CD4-positive, alpha-beta memory T cell (primary cell): ENCODE data around the gene CSNK1G3. TPM values are rescaled to one million over a fixed set of nuclear protein-coding genes. Genes with fewer than 3 reads are reported as not detected.

Experiments
- CTCF ChIA-PET: fragments of 350-600 bp; sonication (Branson Sonifier 250); formaldehyde crosslinking; loops from one replicate; lab custom pipeline; 2021; ENCODE audit warnings: inconsistent platforms; ENCODE audit not compliant: partially characterized antibody; lab: Charles Lee
- POLR2A ChIA-PET: fragments of 350-600 bp; sonication (Branson Sonifier 250); formaldehyde crosslinking; loops from one replicate; lab custom pipeline; 2021; ENCODE audit not compliant: partially characterized antibody; lab: Charles Lee
- DNase-seq, 5 donors: peaks; one replicate each; pipeline versions ENCODE4 v3.0.0 to v3.0.0-alpha.2; 2020 to 2022; ENCODE audit warnings: mixed read lengths in 1 of 5
- H3K27ac ChIP-seq: one replicate; pipeline ENCODE4 v1.7.0; 2013; ENCODE audit warnings: low read depth, low read length
- H3K27me3 ChIP-seq: 2 replicates; pipeline ENCODE4 v1.7.0; 2013; ENCODE audit warnings: mild to moderate bottlenecking, low read length, moderate library complexity; ENCODE audit not compliant: insufficient read depth
- H3K36me3 ChIP-seq: 2 replicates; pipeline ENCODE4 v1.7.0; 2013; ENCODE audit warnings: mild to moderate bottlenecking, low read length, moderate library complexity; ENCODE audit not compliant: insufficient read depth
- H3K4me1 ChIP-seq: 2 replicates; pipeline ENCODE4 v1.7.0; 2013; ENCODE audit warnings: mild to moderate bottlenecking, low read length, moderate library complexity; ENCODE audit not compliant: insufficient read depth
- H3K4me3 ChIP-seq, 2 donors: one replicate each; pipeline ENCODE4 v1.7.0; 2013; ENCODE audit warnings: low read length in 2 of 2, mild to moderate bottlenecking in 1 of 2
- H3K9me3 ChIP-seq, 2 donors: one replicate each; pipeline ENCODE4 v1.7.0; 2013; ENCODE audit warnings: low read length in 2 of 2, control low read depth in 1 of 2; ENCODE audit not compliant: control insufficient read depth in 1 of 2
- H3K27ac Mint-ChIP-seq, 7 donors: one replicate each; pipeline ENCODE4 v1.8.0; 2020 to 2021; ENCODE audit warnings: mixed read lengths in 7 of 7, mild to moderate bottlenecking in 6 of 7, inconsistent platforms in 3 of 7, moderate library complexity in 3 of 7
- H3K27me3 Mint-ChIP-seq, 2 donors: one replicate each; pipeline ENCODE4 v1.8.0; 2020 to 2021; ENCODE audit warnings: mixed read lengths in 2 of 2
- H3K36me3 Mint-ChIP-seq, 2 donors: one replicate each; pipeline ENCODE4 v1.8.0; 2020 to 2021; ENCODE audit warnings: mixed read lengths in 2 of 2, inconsistent platforms in 1 of 2, mild to moderate bottlenecking in 1 of 2
- H3K4me1 Mint-ChIP-seq, 4 donors: one replicate each; pipeline ENCODE4 v1.8.0; 2020 to 2021; ENCODE audit warnings: mixed read lengths in 4 of 4, mild to moderate bottlenecking in 1 of 4
- H3K4me3 Mint-ChIP-seq, 8 donors: one replicate each; pipeline ENCODE4 v1.8.0; 2020 to 2021; ENCODE audit warnings: mixed read lengths in 8 of 8, mild to moderate bottlenecking in 7 of 8, moderate library complexity in 6 of 8, inconsistent platforms in 3 of 8
- H3K9me3 Mint-ChIP-seq, 8 donors: one replicate each; pipeline ENCODE4 v1.8.0; 2020 to 2021; ENCODE audit warnings: mixed read lengths in 8 of 8, mild to moderate bottlenecking in 5 of 8, inconsistent platforms in 3 of 8, moderate library complexity in 1 of 8
- intact Hi-C: fragments of 100-400 bp; cut with micrococcal nuclease; formaldehyde crosslinking; loops from one replicate; pipeline ENCODE4 v1.15.1; 2023
- polyA plus RNA-seq, 2 donors: library from polyadenylated mRNA; unstranded; fragments of 300-500 nt; fragmentation: Illumina TruSeq; gene quantifications; one replicate each; pipeline ENCODE4 v1.2.3, GENCODE V29; 2021
- total RNA-seq, 2 experiments: library from RNA; stranded (reverse); gene quantifications; one replicate each; pipeline ENCODE4 v1.2.3, GENCODE V29; 2021

CSNK1G3 gene
- total and polyA plus RNA-seq, 4 experiments from 2014 or later: 23.2 to 93.0 (median 56.5) TPM

DNA sequence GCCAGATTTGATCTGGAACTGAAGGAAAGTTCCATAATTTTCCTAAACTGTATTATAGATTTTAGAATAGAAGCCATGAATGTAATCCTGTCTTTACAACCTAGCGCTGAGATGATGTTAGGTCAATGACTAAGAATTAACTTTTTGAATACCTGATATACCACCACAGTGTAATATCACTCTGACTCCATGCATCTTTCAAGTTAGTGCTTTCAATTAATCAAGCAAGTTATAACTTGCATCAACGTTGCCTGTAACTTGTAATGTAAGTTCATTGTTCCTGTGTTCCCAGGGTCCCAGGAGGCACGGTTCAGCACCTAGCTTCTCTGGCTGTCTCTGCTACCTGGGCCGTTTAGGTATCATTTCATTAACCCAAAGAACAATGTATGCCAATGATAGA lies 139.3 kb downstream of the CSNK1G3 start:
- Histone ChIP-seq H3K4me1 (no peaks in the 10 kb centered on the region), H3K27me3 (no peaks in the 10 kb centered on the region), H3K9me3 (no peaks in the 10 kb centered on the region), H3K36me3 (no peaks in the 10 kb centered on the region), H3K27ac (no peak overlapping the region), H3K4me3 (no peak overlapping the region)
- CTCF ChIA-PET: no interaction called here
- intact Hi-C loops: no loop called here
- H3K27me3 Mint-ChIP-seq: peaks cover 10 to 15% of the 10 kb centered on the region in 2 donors
- H3K36me3 Mint-ChIP-seq: no peaks in the 10 kb centered on the region
- no peak for DNase-seq
- H3K4me1 Mint-ChIP-seq: no peaks in the 10 kb centered on the region
- peaks cover 2 to 12% (median 5%) of the 10 kb centered on the region in 8 donors for H3K9me3 Mint-ChIP-seq
- no peak overlapping the region for H3K27ac Mint-ChIP-seq
- POLR2A ChIA-PET: no interaction called here
- H3K4me3 Mint-ChIP-seq: no peak overlapping the region

DNA sequence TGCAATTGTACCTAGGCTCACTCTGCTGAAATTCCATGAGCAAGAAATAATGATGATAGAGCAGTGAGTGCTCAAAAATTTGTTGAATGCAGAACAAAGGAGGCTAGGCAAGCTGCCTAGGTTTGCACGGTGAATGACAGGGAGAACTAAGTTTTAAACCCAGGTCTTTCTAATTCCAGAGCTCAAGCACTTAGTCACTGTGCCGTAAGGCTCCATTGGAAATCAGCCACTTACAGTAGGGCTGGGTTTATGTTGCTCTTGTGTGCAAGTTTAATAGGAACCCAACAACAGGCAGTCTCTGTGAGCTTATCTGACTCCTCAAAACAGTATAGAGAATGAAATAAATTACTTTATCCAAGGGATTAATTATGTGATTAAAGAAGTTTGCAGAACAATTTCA lies 147.0 kb downstream of the CSNK1G3 start:
- Histone ChIP-seq H3K9me3 (no peaks in the 10 kb centered on the region), H3K4me1 (no peaks in the 10 kb centered on the region), H3K4me3 (no peak overlapping the region), H3K36me3 (no peaks in the 10 kb centered on the region), H3K27me3 (no peaks in the 10 kb centered on the region), H3K27ac (no peak overlapping the region)
- no peaks in the 10 kb centered on the region for H3K36me3 Mint-ChIP-seq
- intact Hi-C loops: no loop called here
- no peak overlapping the region for H3K27ac Mint-ChIP-seq
- no peak for DNase-seq
- no peak overlapping the region for H3K4me3 Mint-ChIP-seq
- POLR2A ChIA-PET: no interaction called here
- H3K4me1 Mint-ChIP-seq: no peaks in the 10 kb centered on the region
- CTCF ChIA-PET: interaction anchor here (1.7 kb wide), 1 partner anchor 11 kb away, joined by 5 read pairs; no protein-coding TSS in a partner anchor
- peaks cover 4 to 6% of the 10 kb centered on the region in 2 donors for H3K27me3 Mint-ChIP-seq
- peaks cover 0 to 2% (median 0%) of the 10 kb centered on the region in 8 donors for H3K9me3 Mint-ChIP-seq

DNA sequence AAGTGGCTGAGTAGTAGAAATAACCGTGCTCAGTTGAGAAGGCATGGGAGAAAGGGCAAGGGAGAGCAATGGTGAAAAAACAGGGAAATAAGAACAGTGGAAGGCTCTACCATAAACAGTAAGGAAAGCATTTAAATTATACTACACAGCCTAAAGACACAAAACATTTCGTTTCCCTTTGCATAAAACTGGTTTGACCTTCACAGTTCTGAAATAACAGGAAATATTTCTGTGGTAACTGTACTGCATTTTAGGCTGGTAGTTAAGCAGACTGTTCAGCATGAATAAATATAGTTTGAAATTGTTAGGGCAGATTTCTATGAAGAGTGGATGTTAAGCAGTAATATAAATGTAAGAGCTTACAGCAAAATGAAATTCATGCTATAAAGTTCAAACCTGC lies 147.5 kb downstream of the CSNK1G3 start:
- H3K27ac ChIP-seq: no peak overlapping the region
- H3K36me3 ChIP-seq: no peaks in the 10 kb centered on the region
- Mint-ChIP-seq H3K4me3 (no peak overlapping the region), H3K27me3 (peaks cover 4 to 6% of the 10 kb centered on the region in 2 donors), H3K27ac (no peak overlapping the region), H3K9me3 (peaks cover 0 to 2% (median 0%) of the 10 kb centered on the region in 8 donors), H3K4me1 (no peaks in the 10 kb centered on the region), H3K36me3 (no peaks in the 10 kb centered on the region)
- H3K4me1 ChIP-seq: no peaks in the 10 kb centered on the region
- POLR2A ChIA-PET: no interaction called here
- H3K9me3 ChIP-seq: no peaks in the 10 kb centered on the region
- DNase-seq: no peak
- H3K4me3 ChIP-seq: no peak overlapping the region
- CTCF ChIA-PET: interaction anchor here (1.7 kb wide), 1 partner anchor 11 kb away, joined by 5 read pairs; no protein-coding TSS in a partner anchor
- no peaks in the 10 kb centered on the region for H3K27me3 ChIP-seq
- intact Hi-C loops: no loop called here

DNA sequence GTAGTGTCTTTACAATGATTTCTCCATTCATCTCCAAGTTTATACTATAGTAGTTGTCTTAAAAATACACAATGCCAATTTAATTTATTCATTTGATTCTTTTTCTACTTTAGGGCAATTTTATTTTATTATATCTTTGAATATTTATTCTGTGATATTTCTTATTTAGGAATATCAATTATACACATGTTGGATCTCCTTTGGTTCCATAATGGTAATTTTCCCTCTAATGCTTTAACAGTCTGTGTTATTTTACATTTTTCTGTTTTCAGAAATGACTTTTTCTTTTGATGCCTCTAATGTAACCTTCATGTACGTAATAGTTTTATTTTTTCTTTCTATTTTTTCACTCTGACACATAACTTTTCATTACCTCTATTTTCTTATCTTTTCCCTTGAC lies 153.0 kb downstream of the CSNK1G3 start:
- POLR2A ChIA-PET: no interaction called here
- Mint-ChIP-seq H3K27ac (no peak overlapping the region), H3K9me3 (peaks cover 0 to 11% (median 6%) of the 10 kb centered on the region in 8 donors), H3K4me1 (no peaks in the 10 kb centered on the region), H3K36me3 (no peaks in the 10 kb centered on the region), H3K27me3 (peaks cover 2 to 5% of the 10 kb centered on the region in 2 donors), H3K4me3 (no peak overlapping the region)
- H3K9me3 ChIP-seq: no peaks in the 10 kb centered on the region
- H3K4me3 ChIP-seq: no peak overlapping the region
- CTCF ChIA-PET: no interaction called here
- no peaks in the 10 kb centered on the region for H3K27me3 ChIP-seq
- H3K4me1 ChIP-seq: no peaks in the 10 kb centered on the region
- DNase-seq: no peak
- no peak overlapping the region for H3K27ac ChIP-seq
- no peaks in the 10 kb centered on the region for H3K36me3 ChIP-seq
- intact Hi-C loops: no loop called here

DNA sequence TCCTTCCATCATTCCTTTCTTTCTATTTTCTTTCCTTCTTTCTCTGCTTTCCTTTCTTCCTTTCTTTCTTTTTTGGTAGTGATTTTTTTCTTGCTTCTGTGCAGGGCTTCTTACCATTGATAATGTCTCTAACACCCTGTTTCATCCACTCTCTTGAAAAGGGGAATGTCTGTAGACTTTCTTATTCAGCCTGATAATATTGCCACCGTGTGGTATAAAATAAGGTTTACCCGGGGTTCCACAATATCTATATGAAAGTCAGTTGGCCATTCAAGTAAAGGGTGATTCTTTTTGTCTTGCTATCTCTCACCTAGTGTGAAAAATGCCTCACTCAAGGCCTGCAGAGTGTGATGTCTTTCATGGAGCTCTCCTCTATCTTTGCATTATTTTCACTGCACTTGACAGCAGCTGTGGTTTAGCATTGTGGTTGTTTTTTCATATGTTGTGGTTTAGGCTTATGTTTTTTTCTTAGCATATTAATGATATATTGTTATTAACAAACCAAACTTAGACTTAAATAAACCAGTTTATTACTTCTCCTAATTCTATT lies 153.9 kb downstream of the CSNK1G3 start:
- peaks cover 0 to 11% (median 5%) of the 10 kb centered on the region in 8 donors for H3K9me3 Mint-ChIP-seq
- H3K36me3 ChIP-seq: no peaks in the 10 kb centered on the region
- H3K4me1 Mint-ChIP-seq: no peaks in the 10 kb centered on the region
- H3K27me3 Mint-ChIP-seq: peaks cover 0 to 3% of the 10 kb centered on the region in 2 donors
- no peak overlapping the region for H3K4me3 ChIP-seq
- no peak for DNase-seq
- H3K4me3 Mint-ChIP-seq: no peak overlapping the region
- no peaks in the 10 kb centered on the region for H3K27me3 ChIP-seq
- no peak overlapping the region for H3K27ac Mint-ChIP-seq
- H3K4me1 ChIP-seq: no peaks in the 10 kb centered on the region
- no peak overlapping the region for H3K27ac ChIP-seq
- intact Hi-C loops: no loop called here
- ChIA-PET CTCF (no interaction called here), POLR2A (no interaction called here)
- no peaks in the 10 kb centered on the region for H3K36me3 Mint-ChIP-seq
- H3K9me3 ChIP-seq: no peaks in the 10 kb centered on the region

Other genes with a start within 250 kb of the CSNK1G3 start
- 10 to 100 TPM; 70.0 to 70.1 TPM for gene CEP120, start 88.8 kb upstream of the CSNK1G3 start, total RNA-seq
- gene CEP120, start 88.8 kb upstream of the CSNK1G3 start, polyA plus RNA-seq: 10 to 100 TPM; 18.8 to 31.0 TPM